Heart right ventricle (tissue), 16 donors: ENCODE measurements around the gene SLC46A2. TPM values are rescaled to one million over a fixed set of nuclear protein-coding genes. Genes with fewer than 3 reads are reported as not detected.

ENCODE experiments used
- ATAC-seq, 8 donors: fragments of 200-7000 bp; cut with Tn5 transposase; one replicate each; pipeline ENCODE4 v1.9.1; 2020; ENCODE audit warnings: mild to moderate bottlenecking in 8 of 8, moderate library complexity in 8 of 8, moderate number of reproducible peaks in 1 of 8
- DNase-seq, 2 donors: peaks; one replicate each; pipeline ENCODE4 v3.0.0-alpha.2; 2020
- H3K27ac ChIP-seq, 10 donors: fragments of 200-600 bp; sonication (generic) in 2 of 10; one replicate each; pipeline versions ENCODE4 v1.5.0 to v1.8.0; 2020 to 2022; ENCODE audit warnings: mild to moderate bottlenecking in 3 of 10
- H3K27me3 ChIP-seq, 7 donors: fragments of 200-600 bp; one replicate each; pipeline ENCODE4 v1.8.0; 2021 to 2022; ENCODE audit warnings: mild to moderate bottlenecking in 2 of 7
- H3K36me3 ChIP-seq, 9 donors: fragments of 200-600 bp; sonication (generic) in 1 of 9; one replicate each; pipeline versions ENCODE4 v1.5.0 to v1.8.0; 2020 to 2022; ENCODE audit warnings: mild to moderate bottlenecking in 2 of 9
- H3K4me1 ChIP-seq, 9 donors: fragments of 200-600 bp; sonication (generic) in 1 of 9; one replicate each; pipeline versions ENCODE4 v1.5.0 to v1.8.0; 2020 to 2022; ENCODE audit warnings: mild to moderate bottlenecking in 4 of 9
- H3K4me3 ChIP-seq, 10 donors: fragments of 200-600 bp; sonication (generic) in 2 of 10; one replicate each; pipeline versions ENCODE4 v1.5.0 to v1.8.0; 2020 to 2022; ENCODE audit warnings: mild to moderate bottlenecking in 7 of 10, moderate library complexity in 2 of 10
- H3K9me3 ChIP-seq, 11 donors: fragments of 200-600 bp in 10 of 11; sonication (generic) in 2 of 11; one replicate each; pipeline versions ENCODE4 v1.5.0 to v1.8.0; 2013 to 2022; ENCODE audit warnings: mild to moderate bottlenecking in 2 of 11, control low read depth in 1 of 11, moderate library complexity in 1 of 11
- WGBS, 2 donors: extraction: QIAGEN DNeasy Blood & Tissue Kit; methylation state at CpG; one replicate each; pipeline ENCODE4 v1.1.7; 2013; ENCODE audit warnings: inconsistent platforms in 1 of 2; 5-methylcytosine and 5-hydroxymethylcytosine counted together
- intact Hi-C, 10 donors: fragments of 100-400 bp; cut with DNase I; formaldehyde crosslinking; loops; one replicate each; pipeline versions ENCODE4 v1.11.1 to v1.14.2; 2022
- polyA plus RNA-seq, 2 donors: library from polyadenylated mRNA; stranded (reverse); fragments of 200-250 nt; gene quantifications; one replicate each; pipeline ENCODE4 v1.2.3, GENCODE V29; 2013
- total RNA-seq, 10 donors: library from RNA; stranded (reverse); fragmentation: NEBNext Ultra II Directional in 3 of 10; extraction: Animal tissue kit (Norgen Biotek cat#: 25700) in 3 of 10; gene quantifications; one replicate each; pipeline versions ENCODE4 v1.2.1 to v1.2.4, GENCODE V29; 2021 to 2023
- TF ChIP-seq, protein P1 (sequence below), 9 donors: fragments of 200-600 bp; sonication (generic) in 2 of 9; IDR thresholded peaks; one replicate each; pipeline versions ENCODE4 v1.5.0 to v1.8.0; 2021 to 2022; ENCODE audit warnings: antibody characterized with exemption in 9 of 9, mild to moderate bottlenecking in 5 of 9, moderate library complexity in 1 of 9
- donor health status: Arrhythmogenic right ventricular cardiomyopathy.
- donor health status: ischemic (EF 13 %, LVEDD 7.1; RV severe dilation, severe dysfunction).
- donor health status: healthy with polysubstance abuse.
- donor health status: DM: no; HTN: yes; CAD: no.
- donor health status: DM: no; HTN: no; CAD: no.
- donor health status: ischemic (EF 25% LVEDD 6.9; RV normal size, moderate dysfunction).
- donor health status: ischemic (EF 25% LVEDD 5.7; RV mildly dilated, moderate dysfunction).
- donor health status: healthy.
- donor health status: DM: yes; HTN: yes; CAD: no.
- donor health status: Ischemic cardiomyopathy.
- donor health status: ischemic (EF 35%, LVEDD 5.7; RV mildly dilated, moderate dysfunction).
- donor health status: nonischemic (EF 11% LVEDD 7.7; RV severe dilation, severe dysfunction).
- donor health status: DM: yes; HTN: yes; CAD: no.
- donor health status: PGD.
- donor health status: ischemic (EF 29% LVEDD 5.4; RV normal size, mild dysfunction).
- donor health status: nonischemic (EF 23%, LVEDD 6.1; RV moderate dilation, normal function).

SLC46A2 gene
- total and polyA plus RNA-seq, 12 donors, result 0.06 to 0.42 (median 0.15) TPM; not detected in 9

DNA sequence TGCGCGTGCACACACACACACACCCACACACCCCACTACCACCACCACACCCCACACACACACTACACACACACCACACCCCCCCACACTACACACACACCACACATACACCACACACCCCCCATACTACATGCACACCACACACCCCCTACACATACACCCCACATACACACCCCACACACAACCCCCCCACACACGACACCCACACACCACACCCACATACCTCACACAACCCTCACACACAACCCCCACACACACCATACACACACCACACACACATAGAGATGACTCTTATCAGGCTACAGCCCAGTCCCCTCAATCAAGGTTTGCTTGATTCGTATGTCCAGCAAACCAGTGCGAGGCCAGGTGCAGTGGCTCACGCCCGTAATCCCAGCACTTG lies 25.7 kb downstream of the SLC46A2 start:
- no peak for DNase-seq
- Histone ChIP-seq H3K27ac (no peak overlapping the region), H3K36me3 (peaks cover 0 to 25% (median 0%) of the 10 kb centered on the region in 9 donors), H3K9me3 (no peaks in the 10 kb centered on the region), H3K27me3 (no peaks in the 10 kb centered on the region), H3K4me3 (no peak overlapping the region), H3K4me1 (peaks cover 0 to 57% (median 16%) of the 10 kb centered on the region in 9 donors)
- ATAC-seq, result no peak
- TF ChIP-seq, protein P1, sequence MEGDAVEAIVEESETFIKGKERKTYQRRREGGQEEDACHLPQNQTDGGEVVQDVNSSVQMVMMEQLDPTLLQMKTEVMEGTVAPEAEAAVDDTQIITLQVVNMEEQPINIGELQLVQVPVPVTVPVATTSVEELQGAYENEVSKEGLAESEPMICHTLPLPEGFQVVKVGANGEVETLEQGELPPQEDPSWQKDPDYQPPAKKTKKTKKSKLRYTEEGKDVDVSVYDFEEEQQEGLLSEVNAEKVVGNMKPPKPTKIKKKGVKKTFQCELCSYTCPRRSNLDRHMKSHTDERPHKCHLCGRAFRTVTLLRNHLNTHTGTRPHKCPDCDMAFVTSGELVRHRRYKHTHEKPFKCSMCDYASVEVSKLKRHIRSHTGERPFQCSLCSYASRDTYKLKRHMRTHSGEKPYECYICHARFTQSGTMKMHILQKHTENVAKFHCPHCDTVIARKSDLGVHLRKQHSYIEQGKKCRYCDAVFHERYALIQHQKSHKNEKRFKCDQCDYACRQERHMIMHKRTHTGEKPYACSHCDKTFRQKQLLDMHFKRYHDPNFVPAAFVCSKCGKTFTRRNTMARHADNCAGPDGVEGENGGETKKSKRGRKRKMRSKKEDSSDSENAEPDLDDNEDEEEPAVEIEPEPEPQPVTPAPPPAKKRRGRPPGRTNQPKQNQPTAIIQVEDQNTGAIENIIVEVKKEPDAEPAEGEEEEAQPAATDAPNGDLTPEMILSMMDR (IDR thresholded peaks at IDR 0.05), result no peak
- 98% methylated on average over 7 of the region's 7 CpGs for whole genome bisulfite sequencing, 2 donors
- intact Hi-C loops, result loop anchor here in 1 of 10 donors (10.0 kb wide), 1 partner anchor 1120 kb away; no protein-coding TSS in a partner anchor

GRCh38 chr9:112864403-112864802 lies 26.3 kb downstream of the SLC46A2 start:
- no peaks in the 10 kb centered on the region for H3K27me3 ChIP-seq
- intact Hi-C loops, result loop anchor here in 1 of 10 donors (10.0 kb wide), 1 partner anchor 1120 kb away; no protein-coding TSS in a partner anchor
- H3K4me3 ChIP-seq, result no peak overlapping the region
- peaks cover 0 to 19% (median 0%) of the 10 kb centered on the region in 9 donors for H3K36me3 ChIP-seq
- H3K27ac ChIP-seq, result peak overlapping the region in 1 of 10 donors; percentile 83
- peaks cover 0 to 62% (median 16%) of the 10 kb centered on the region in 9 donors for H3K4me1 ChIP-seq
- ATAC-seq, result no peak
- no peaks in the 10 kb centered on the region for H3K9me3 ChIP-seq
- 63 to 90% methylated on average over 3 of the region's 3 CpGs for WGBS, 2 donors
- TF ChIP-seq, protein P1 (IDR thresholded peaks at IDR 0.05), result no peak
- no peak for DNase-seq

DNA sequence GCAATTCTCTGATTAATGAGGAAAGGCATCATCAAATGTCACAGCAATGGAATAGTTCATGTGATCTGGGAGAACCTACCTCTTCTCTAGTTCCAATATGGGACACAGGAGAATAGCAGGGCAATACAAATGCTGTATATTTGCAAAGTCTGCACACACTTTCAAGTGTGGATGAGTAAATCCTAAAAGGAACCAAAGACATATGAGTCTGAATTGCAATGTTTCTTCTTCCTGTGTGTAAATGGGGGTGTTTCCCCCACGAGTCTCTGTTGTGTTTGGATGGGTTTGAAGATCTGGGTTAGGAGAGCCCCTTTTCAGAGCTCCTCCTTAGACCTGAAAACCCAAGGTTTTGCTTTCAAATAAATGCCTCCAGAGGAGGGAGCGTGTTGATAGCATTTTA lies 26.9 kb downstream of the SLC46A2 start:
- ATAC-seq, result no peak
- peaks cover 0 to 13% (median 0%) of the 10 kb centered on the region in 9 donors for H3K36me3 ChIP-seq
- no peak overlapping the region for H3K4me3 ChIP-seq
- WGBS, 2 donors, result 89% methylated on average over 2 of the region's 2 CpGs
- H3K27me3 ChIP-seq, result no peaks in the 10 kb centered on the region
- DNase-seq, result no peak
- H3K4me1 ChIP-seq, result peaks cover 0 to 69% (median 16%) of the 10 kb centered on the region in 9 donors
- no peaks in the 10 kb centered on the region for H3K9me3 ChIP-seq
- intact Hi-C loops, result loop anchor here in 1 of 10 donors (10.0 kb wide), 1 partner anchor 1121 kb away; no protein-coding TSS in a partner anchor
- H3K27ac ChIP-seq, result peak overlapping the region in 2 of 10 donors; percentile 30 to 83
- TF ChIP-seq, protein P1 (IDR thresholded peaks at IDR 0.05), result no peak

DNA sequence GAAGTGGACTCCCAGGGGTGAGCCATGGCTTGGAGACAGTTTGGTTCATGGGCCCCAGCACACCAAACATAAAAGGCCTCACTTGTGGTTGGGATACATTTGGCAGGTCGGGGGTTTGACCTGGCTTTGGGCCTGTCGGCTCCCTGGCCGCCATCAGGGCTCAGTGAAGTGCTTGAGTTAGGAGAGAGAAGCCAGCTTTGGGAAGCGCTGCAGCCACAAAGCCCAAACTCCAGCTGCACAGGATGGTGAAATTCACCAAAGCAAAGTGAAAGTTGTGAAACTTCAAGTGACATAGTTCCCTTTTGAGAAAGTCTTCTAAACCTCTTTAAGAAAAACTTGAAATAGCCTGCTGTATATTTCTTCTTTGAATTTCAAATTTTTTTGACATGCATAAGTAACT lies 27.5 kb downstream of the SLC46A2 start:
- H3K9me3 ChIP-seq, result no peaks in the 10 kb centered on the region
- H3K4me3 ChIP-seq, result no peak overlapping the region
- intact Hi-C loops, result loop anchor here in 1 of 10 donors (10.0 kb wide), 1 partner anchor 1122 kb away; no protein-coding TSS in a partner anchor
- peaks cover 0 to 74% (median 16%) of the 10 kb centered on the region in 9 donors for H3K4me1 ChIP-seq
- peak in 6 of 8 donors; percentile 39 to 66 (median 47) for ATAC-seq
- H3K27me3 ChIP-seq, result no peaks in the 10 kb centered on the region
- WGBS, 2 donors, result 35 to 53% methylated on average over 4 of the region's 4 CpGs
- peaks cover 0 to 8% (median 0%) of the 10 kb centered on the region in 9 donors for H3K36me3 ChIP-seq
- TF ChIP-seq, protein P1 (IDR thresholded peaks at IDR 0.05), result no peak
- H3K27ac ChIP-seq, result peak overlapping the region in 5 of 10 donors; percentile 14 to 83 (median 58)
- DNase-seq, result peak in 1 of 2 donors; percentile 23
